ENCODE data around the gene FAM13A.

- TF ChIP-seq CTCF (IDR thresholded peaks at IDR 0.05) (no peak), POLR2A (IDR thresholded peaks at IDR 0.05) (no peak)
These were observed 231.1 kb downstream of the FAM13A start for GRCh38 chr4:88825931-88826330.

All from heart left ventricle (tissue), 13 donors.